Hepatocyte (in vitro differentiated cells): ENCODE measurements around the gene NFKB1. TPM values are rescaled to one million over a fixed set of nuclear protein-coding genes. Genes with fewer than 3 reads are reported as not detected.

Experiments
- DNase-seq: peaks from one replicate; pipeline ENCODE4 v3.0.0-alpha.2; 2016; ENCODE audit warnings: low spot score
- H2AFZ ChIP-seq: fragments of 200-600 bp; sonication (generic); 2 replicates; pipeline ENCODE4 v1.6.0; 2016; ENCODE audit warnings: antibody characterized with exemption, mild to moderate bottlenecking
- H3K27ac ChIP-seq: fragments of 200-600 bp; sonication (generic); 2 replicates; pipeline ENCODE4 v1.5.1; 2016; ENCODE audit warnings: mild to moderate bottlenecking
- H3K27me3 ChIP-seq: fragments of 200-600 bp; sonication (generic); 2 replicates; pipeline ENCODE4 v1.6.1; 2016
- H3K36me3 ChIP-seq: fragments of 200-600 bp; sonication (generic); replicated peaks from 2 replicates; pipeline ENCODE4 v1.5.1; 2016; ENCODE audit warnings: low read depth; ENCODE audit not compliant: insufficient read depth
- H3K4me1 ChIP-seq: fragments of 200-600 bp; sonication (generic); 2 replicates; pipeline ENCODE4 v1.5.1; 2016; ENCODE audit warnings: mild to moderate bottlenecking, moderate library complexity; ENCODE audit not compliant: insufficient read depth
- H3K4me2 ChIP-seq: fragments of 200-600 bp; sonication (generic); 2 replicates; pipeline ENCODE4 v1.6.0; 2016
- H3K4me3 ChIP-seq: fragments of 200-600 bp; sonication (generic); 2 replicates; pipeline ENCODE4 v1.5.1; 2016; ENCODE audit warnings: mild to moderate bottlenecking
- H3K79me2 ChIP-seq: fragments of 200-600 bp; sonication (generic); 2 replicates; pipeline ENCODE4 v1.6.0; 2017; ENCODE audit warnings: mild to moderate bottlenecking
- H3K9me2 ChIP-seq: fragments of 200-600 bp; sonication (generic); replicated peaks from 2 replicates; pipeline ENCODE4 v1.6.0; 2017; ENCODE audit warnings: mild to moderate bottlenecking; ENCODE audit not compliant: insufficient read depth
- H3K9me3 ChIP-seq: fragments of 200-600 bp; sonication (generic); 2 replicates; pipeline ENCODE4 v1.5.1; 2016; ENCODE audit warnings: low read depth, mild to moderate bottlenecking
- H4K20me1 ChIP-seq: fragments of 200-600 bp; sonication (generic); 2 replicates; pipeline ENCODE4 v1.6.0; 2016; ENCODE audit warnings: mild to moderate bottlenecking; ENCODE audit not compliant: insufficient read depth, poor library complexity, severe bottlenecking
- EZH2 ChIP-seq: fragments of 200-600 bp; sonication (generic); IDR thresholded peaks from 2 replicates; pipeline ENCODE4 v1.6.1; 2016; ENCODE audit warnings: antibody characterized with exemption, mild to moderate bottlenecking, borderline replicate concordance
- EZH2phosphoT487 ChIP-seq: fragments of 200-600 bp; sonication (generic); IDR thresholded peaks from one replicate; pipeline ENCODE4 v1.6.1; 2018; ENCODE audit warnings: antibody characterized with exemption, mild to moderate bottlenecking, low read depth, moderate library complexity; ENCODE audit not compliant: unreplicated experiment, severe bottlenecking
- WGBS: methylation state at CpG from one replicate; pipeline ENCODE4 v1.1.6; 2016; ENCODE audit warnings: low lambda C conversion rate; ENCODE audit errors: missing lambda C conversion rate; 5-methylcytosine and 5-hydroxymethylcytosine counted together
- polyA plus RNA-seq: library from polyadenylated mRNA; unstranded; fragments of >200 nt; fragmentation: Nextera tagmentation; extraction: Ambion mirVana; gene quantifications from 2 replicates; pipeline ENCODE4 v1.2.1, GENCODE V29; 2016
- total RNA-seq: library from RNA; depleted of rRNA; stranded (reverse); fragments of >200 nt; gene quantifications from 2 replicates; pipeline ENCODE4 v1.2.3, GENCODE V29; 2014
- TF ChIP-seq, protein P1 (sequence below): fragments of 200-600 bp; sonication (generic); IDR thresholded peaks from 2 replicates; pipeline ENCODE4 v1.5.1; 2016; ENCODE audit warnings: antibody characterized with exemption, mild to moderate bottlenecking; ENCODE audit not compliant: poor library complexity

The NFKB1 gene, protein sequence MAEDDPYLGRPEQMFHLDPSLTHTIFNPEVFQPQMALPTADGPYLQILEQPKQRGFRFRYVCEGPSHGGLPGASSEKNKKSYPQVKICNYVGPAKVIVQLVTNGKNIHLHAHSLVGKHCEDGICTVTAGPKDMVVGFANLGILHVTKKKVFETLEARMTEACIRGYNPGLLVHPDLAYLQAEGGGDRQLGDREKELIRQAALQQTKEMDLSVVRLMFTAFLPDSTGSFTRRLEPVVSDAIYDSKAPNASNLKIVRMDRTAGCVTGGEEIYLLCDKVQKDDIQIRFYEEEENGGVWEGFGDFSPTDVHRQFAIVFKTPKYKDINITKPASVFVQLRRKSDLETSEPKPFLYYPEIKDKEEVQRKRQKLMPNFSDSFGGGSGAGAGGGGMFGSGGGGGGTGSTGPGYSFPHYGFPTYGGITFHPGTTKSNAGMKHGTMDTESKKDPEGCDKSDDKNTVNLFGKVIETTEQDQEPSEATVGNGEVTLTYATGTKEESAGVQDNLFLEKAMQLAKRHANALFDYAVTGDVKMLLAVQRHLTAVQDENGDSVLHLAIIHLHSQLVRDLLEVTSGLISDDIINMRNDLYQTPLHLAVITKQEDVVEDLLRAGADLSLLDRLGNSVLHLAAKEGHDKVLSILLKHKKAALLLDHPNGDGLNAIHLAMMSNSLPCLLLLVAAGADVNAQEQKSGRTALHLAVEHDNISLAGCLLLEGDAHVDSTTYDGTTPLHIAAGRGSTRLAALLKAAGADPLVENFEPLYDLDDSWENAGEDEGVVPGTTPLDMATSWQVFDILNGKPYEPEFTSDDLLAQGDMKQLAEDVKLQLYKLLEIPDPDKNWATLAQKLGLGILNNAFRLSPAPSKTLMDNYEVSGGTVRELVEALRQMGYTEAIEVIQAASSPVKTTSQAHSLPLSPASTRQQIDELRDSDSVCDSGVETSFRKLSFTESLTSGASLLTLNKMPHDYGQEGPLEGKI
- total RNA-seq (21.9 and 22.8 TPM in 2 replicates), polyA plus RNA-seq (21.1 and 21.5 TPM in 2 replicates)

DNA sequence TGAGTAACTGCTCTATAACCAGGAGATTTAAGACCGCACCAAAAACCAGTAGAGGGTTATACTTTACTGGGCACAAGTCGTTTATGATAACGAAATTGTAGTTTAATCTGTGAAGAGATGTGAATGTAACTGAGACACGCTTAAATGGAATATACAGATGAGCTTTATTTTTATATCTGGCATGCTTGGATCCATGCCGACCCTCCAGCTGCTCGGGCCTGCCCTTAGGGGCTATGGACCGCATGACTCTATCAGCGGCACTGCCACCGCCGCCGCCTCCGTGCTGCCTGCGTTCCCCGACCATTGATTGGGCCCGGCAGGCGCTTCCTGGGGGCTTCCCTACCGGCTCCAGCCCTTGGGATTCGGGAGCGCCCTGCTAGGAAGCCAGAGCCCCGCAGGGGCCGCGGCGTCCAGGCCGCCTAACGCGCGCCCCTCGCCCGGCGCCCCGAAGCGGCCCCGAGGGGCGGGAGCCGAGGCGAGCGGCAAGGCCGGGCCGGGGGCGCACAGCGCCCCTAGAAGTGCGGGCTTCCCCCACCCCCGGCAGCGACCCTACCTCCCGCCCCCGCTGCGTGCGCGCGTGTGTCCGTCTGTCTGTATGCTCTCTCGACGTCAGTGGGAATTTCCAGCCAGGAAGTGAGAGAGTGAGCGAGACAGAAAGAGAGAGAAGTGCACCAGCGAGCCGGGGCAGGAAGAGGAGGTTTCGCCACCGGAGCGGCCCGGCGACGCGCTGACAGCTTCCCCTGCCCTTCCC lies at the start of gene NFKB1:
NFKB1 (plus strand) TSS at position 664 of the 751 bp plus-strand sequence. CDS start 24,160 bp downstream, outside the sequence.
- TF ChIP-seq EZH2 (no peak), EZH2phosphoT487 (no peak)
- TF ChIP-seq, protein P1, sequence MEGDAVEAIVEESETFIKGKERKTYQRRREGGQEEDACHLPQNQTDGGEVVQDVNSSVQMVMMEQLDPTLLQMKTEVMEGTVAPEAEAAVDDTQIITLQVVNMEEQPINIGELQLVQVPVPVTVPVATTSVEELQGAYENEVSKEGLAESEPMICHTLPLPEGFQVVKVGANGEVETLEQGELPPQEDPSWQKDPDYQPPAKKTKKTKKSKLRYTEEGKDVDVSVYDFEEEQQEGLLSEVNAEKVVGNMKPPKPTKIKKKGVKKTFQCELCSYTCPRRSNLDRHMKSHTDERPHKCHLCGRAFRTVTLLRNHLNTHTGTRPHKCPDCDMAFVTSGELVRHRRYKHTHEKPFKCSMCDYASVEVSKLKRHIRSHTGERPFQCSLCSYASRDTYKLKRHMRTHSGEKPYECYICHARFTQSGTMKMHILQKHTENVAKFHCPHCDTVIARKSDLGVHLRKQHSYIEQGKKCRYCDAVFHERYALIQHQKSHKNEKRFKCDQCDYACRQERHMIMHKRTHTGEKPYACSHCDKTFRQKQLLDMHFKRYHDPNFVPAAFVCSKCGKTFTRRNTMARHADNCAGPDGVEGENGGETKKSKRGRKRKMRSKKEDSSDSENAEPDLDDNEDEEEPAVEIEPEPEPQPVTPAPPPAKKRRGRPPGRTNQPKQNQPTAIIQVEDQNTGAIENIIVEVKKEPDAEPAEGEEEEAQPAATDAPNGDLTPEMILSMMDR: no peak
- Histone ChIP-seq H3K4me2 (peak within 1 kb of the TSS; percentile 86), H3K9me2 (no peaks in the 10 kb centered on the region), H3K4me3 (peak within 1 kb of the TSS; percentile 94), H3K27ac (peak within 1 kb of the TSS; percentile 99), H3K27me3 (no peaks in the 10 kb centered on the region), H3K4me1 (peaks cover 20% of the 10 kb centered on the region), H3K9me3 (no peaks in the 10 kb centered on the region), H4K20me1 (no peaks in the 10 kb centered on the region), H3K79me2 (peaks cover 49% of the 10 kb centered on the region), H3K36me3 (no peaks in the 10 kb centered on the region), H2AFZ (peak within 1 kb of the TSS; percentile 92)
- peak; percentile 69 for DNase-seq
- WGBS: 7% methylated on average over 18 of the region's 63 CpGs

DNA sequence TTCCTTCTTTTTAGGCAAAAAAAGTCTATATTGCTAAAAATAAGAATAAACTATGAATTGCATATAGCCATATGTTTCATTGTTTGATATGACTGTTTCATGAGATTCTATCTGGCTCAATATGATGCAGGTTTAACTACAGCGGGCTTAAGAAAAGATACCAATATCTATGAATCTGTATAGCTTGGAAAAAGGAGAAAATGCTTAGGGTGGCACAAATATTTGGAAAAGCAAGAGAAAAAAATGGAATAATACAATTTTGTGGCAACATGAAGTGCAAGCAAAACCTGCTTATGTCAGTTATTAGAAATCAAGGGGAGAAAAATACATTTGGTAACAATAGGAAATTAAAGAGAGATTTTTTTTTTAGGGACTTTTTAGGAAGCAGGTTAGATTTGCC lies 48.3 kb upstream of the NFKB1 start:
- WGBS: 58% methylated on average over 1 of the region's 1 CpG
- H3K4me2 ChIP-seq: no peak overlapping the region
- TF ChIP-seq EZH2phosphoT487: no peak

DNA sequence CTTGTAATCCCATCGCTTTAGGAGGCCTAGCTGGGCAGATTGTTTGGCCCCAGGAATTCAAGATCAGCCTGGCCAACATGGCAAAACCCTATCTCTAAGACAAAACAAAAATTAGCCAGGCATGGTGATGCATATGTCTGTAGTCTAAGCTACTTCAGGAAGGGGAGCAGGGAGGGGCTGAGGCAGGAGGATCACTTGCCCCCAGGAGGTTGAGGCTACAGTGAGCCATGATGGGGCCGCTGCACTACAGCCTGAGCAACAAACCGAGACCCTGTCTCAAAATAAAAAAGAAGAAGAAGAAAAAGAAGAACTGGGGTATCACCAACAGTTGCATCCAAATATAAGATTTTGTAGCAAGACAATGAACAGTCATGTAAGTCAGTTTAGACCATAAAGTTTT lies 47.3 kb upstream of the NFKB1 start:
- no peak for DNase-seq
- 91% methylated on average over 3 of the region's 3 CpGs for WGBS
- no peaks in the 10 kb centered on the region for H3K9me2 ChIP-seq
- no peak overlapping the region for H3K4me2 ChIP-seq
- H3K79me2 ChIP-seq: no peaks in the 10 kb centered on the region
- no peak overlapping the region for H3K27ac ChIP-seq
- no peak overlapping the region for H2AFZ ChIP-seq
- no peaks in the 10 kb centered on the region for H3K9me3 ChIP-seq
- no peaks in the 10 kb centered on the region for H3K36me3 ChIP-seq
- no peak for TF ChIP-seq EZH2phosphoT487
- TF ChIP-seq EZH2: no peak
- TF ChIP-seq, protein P1: no peak
- H4K20me1 ChIP-seq: no peaks in the 10 kb centered on the region
- H3K4me3 ChIP-seq: no peak overlapping the region
- H3K4me1 ChIP-seq: no peaks in the 10 kb centered on the region
- H3K27me3 ChIP-seq: no peaks in the 10 kb centered on the region

More for the DNA sequence above, 48.3 kb upstream of the NFKB1 start:
- no peak for DNase-seq
- H3K4me3 ChIP-seq: no peak overlapping the region
- H3K27ac ChIP-seq: no peak overlapping the region
- no peaks in the 10 kb centered on the region for H3K79me2 ChIP-seq
- H3K9me2 ChIP-seq: no peaks in the 10 kb centered on the region
- H3K36me3 ChIP-seq: no peaks in the 10 kb centered on the region
- H3K9me3 ChIP-seq: no peaks in the 10 kb centered on the region
- H4K20me1 ChIP-seq: no peaks in the 10 kb centered on the region
- no peaks in the 10 kb centered on the region for H3K27me3 ChIP-seq
- no peaks in the 10 kb centered on the region for H3K4me1 ChIP-seq
- H2AFZ ChIP-seq: no peak overlapping the region
